H1 (cell line): ENCODE data around the gene ADIPOR2.
A peak's percentile ranks its signal among the peaks of the same experiment; 100 is the strongest.

Experiments used
- ATF2 ChIP-seq: IDR thresholded peaks from 2 replicates; pipeline ENCODE4 v1.6.1; 2012; ENCODE audit warnings: low read length, inconsistent platforms
- GABPA ChIP-seq: IDR thresholded peaks from 2 replicates; pipeline ENCODE4 v1.6.1; 2011; ENCODE audit warnings: mild to moderate bottlenecking, low read length, moderate library complexity, borderline replicate concordance; ENCODE audit not compliant: insufficient read depth
- KDM5A ChIP-seq: fragments of 200-600 bp; IDR thresholded peaks from 2 replicates; pipeline ENCODE4 v1.7.1; 2012; ENCODE audit warnings: mild to moderate bottlenecking, low read length, inconsistent platforms, mixed read lengths
- TAF1 ChIP-seq: IDR thresholded peaks from 2 replicates; pipeline ENCODE4 v1.6.1; 2011; ENCODE audit warnings: mild to moderate bottlenecking, low read depth, low read length
- TF ChIP-seq, protein P1 (sequence below), 3 experiments: IDR thresholded peaks; 1 replicate in 2 of 3; 2 replicates in 1 of 3; pipeline versions ENCODE4 v1.5.1 to v1.6.1; 2011; ENCODE audit warnings: low read length in 3 of 3, mild to moderate bottlenecking in 3 of 3, inconsistent platforms in 2 of 3, low read depth in 1 of 3, moderate library complexity in 1 of 3; ENCODE audit not compliant: insufficient read depth in 1 of 3; ENCODE audit errors: control extremely low read depth in 1 of 3

GRCh38 chr12:1795785-1796514, 105.1 kb downstream of the ADIPOR2 start:
- TF ChIP-seq, protein P1, sequence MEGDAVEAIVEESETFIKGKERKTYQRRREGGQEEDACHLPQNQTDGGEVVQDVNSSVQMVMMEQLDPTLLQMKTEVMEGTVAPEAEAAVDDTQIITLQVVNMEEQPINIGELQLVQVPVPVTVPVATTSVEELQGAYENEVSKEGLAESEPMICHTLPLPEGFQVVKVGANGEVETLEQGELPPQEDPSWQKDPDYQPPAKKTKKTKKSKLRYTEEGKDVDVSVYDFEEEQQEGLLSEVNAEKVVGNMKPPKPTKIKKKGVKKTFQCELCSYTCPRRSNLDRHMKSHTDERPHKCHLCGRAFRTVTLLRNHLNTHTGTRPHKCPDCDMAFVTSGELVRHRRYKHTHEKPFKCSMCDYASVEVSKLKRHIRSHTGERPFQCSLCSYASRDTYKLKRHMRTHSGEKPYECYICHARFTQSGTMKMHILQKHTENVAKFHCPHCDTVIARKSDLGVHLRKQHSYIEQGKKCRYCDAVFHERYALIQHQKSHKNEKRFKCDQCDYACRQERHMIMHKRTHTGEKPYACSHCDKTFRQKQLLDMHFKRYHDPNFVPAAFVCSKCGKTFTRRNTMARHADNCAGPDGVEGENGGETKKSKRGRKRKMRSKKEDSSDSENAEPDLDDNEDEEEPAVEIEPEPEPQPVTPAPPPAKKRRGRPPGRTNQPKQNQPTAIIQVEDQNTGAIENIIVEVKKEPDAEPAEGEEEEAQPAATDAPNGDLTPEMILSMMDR (IDR thresholded peaks at IDR 0.05; ENCODE audit: control extremely low read depth in 1 of 3, insufficient read depth in 1 of 3, low read depth in 1 of 3, low read length in 3 of 3) = peak in 2 of 3 experiments; percentile 89 to 92; a peak in 3 of 4 replicates
- no peak for TF ChIP-seq TAF1
- no peak for TF ChIP-seq KDM5A
- TF ChIP-seq GABPA = no peak; the same call in 1 of the 2 replicates
- no peak for TF ChIP-seq ATF2
